ENCODE results near the gene APH1B. TPM values are rescaled to one million over a fixed set of nuclear protein-coding genes. Genes with fewer than 3 reads are reported as not detected.

Gene APH1B
- total and polyA plus RNA-seq, 12 donors: 1.7 to 11.4 (median 7.4) TPM

DNA sequence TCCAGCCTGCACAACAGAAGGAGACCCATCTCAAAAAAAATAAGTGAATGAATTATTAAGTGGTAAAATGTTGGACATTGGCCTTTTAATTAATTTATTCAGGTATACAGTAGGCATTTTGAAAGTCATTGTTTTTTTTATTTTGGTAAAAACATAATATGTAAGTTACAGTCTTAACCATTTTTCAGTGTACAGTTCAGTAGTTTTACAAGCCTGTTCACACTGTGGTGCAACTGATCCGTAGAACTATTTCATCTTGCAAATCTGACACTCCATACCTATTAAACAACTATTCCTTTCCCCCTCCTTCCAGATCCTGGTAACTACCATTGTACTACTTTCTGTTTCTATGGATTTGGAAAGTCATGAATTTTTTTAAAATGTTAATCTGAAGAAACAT, 36.1 kb upstream of the APH1B start:
- WGBS, 2 donors: 98 to 100% methylated on average over 1 of the region's 1 CpG
- intact Hi-C loops (cut with DNase I): loop anchor here in 1 of 10 donors (10.0 kb wide), 1 partner anchor 47 kb away; no protein-coding TSS in a partner anchor
- Histone ChIP-seq H3K9me3 (peaks cover 0 to 9% (median 0%) of the 10 kb centered on the region in 11 donors), H3K27me3 (no peaks in the 10 kb centered on the region), H3K27ac (no peak overlapping the region), H3K4me3 (no peak overlapping the region), H3K4me1 (peaks cover 4 to 77% (median 37%) of the 10 kb centered on the region in 9 donors), H3K36me3 (peaks cover 0 to 18% (median 0%) of the 10 kb centered on the region in 9 donors)
- no peak for ATAC-seq
- TF ChIP-seq, protein P1, sequence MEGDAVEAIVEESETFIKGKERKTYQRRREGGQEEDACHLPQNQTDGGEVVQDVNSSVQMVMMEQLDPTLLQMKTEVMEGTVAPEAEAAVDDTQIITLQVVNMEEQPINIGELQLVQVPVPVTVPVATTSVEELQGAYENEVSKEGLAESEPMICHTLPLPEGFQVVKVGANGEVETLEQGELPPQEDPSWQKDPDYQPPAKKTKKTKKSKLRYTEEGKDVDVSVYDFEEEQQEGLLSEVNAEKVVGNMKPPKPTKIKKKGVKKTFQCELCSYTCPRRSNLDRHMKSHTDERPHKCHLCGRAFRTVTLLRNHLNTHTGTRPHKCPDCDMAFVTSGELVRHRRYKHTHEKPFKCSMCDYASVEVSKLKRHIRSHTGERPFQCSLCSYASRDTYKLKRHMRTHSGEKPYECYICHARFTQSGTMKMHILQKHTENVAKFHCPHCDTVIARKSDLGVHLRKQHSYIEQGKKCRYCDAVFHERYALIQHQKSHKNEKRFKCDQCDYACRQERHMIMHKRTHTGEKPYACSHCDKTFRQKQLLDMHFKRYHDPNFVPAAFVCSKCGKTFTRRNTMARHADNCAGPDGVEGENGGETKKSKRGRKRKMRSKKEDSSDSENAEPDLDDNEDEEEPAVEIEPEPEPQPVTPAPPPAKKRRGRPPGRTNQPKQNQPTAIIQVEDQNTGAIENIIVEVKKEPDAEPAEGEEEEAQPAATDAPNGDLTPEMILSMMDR (IDR thresholded peaks at IDR 0.05): no peak
- DNase-seq: no peak

DNA sequence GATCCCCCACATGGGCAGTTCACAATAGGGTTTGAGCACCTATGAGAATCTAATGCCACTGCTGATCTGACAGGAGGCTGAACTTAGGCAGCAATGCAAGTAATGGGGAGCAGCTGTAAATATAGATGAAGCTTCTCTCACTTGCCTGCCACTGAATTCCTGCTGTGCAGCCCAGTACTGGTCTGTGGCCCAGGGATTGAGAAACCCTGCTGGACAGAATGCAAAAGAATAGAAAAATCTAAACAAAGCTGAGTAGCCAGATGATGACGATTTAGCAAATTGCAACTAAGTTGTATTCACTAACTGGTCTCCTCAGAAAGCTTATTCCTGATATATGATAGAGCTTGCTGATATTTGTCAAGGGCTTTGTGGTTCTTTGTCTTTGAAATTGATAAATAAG, 34.3 kb upstream of the APH1B start:
- Histone ChIP-seq H3K4me3 (no peak overlapping the region), H3K9me3 (peaks cover 0 to 9% (median 0%) of the 10 kb centered on the region in 11 donors), H3K27me3 (no peaks in the 10 kb centered on the region), H3K4me1 (peaks cover 4 to 77% (median 39%) of the 10 kb centered on the region in 9 donors), H3K36me3 (peaks cover 0 to 23% (median 0%) of the 10 kb centered on the region in 9 donors), H3K27ac (peak overlapping the region in 4 of 10 donors; percentile 29 to 80 (median 72))
- WGBS, 2 donors: 76 to 88% methylated on average over 1 of the region's 1 CpG
- TF ChIP-seq, protein P1 (IDR thresholded peaks at IDR 0.05): no peak
- ATAC-seq (peak in 5 of 8 donors; percentile 33 to 66 (median 49)), DNase-seq (peak in 1 of 2 donors; percentile 19)
- intact Hi-C loops (cut with DNase I): loop anchor here in 1 of 10 donors (10.0 kb wide), 1 partner anchor 48 kb away; no protein-coding TSS in a partner anchor

DNA sequence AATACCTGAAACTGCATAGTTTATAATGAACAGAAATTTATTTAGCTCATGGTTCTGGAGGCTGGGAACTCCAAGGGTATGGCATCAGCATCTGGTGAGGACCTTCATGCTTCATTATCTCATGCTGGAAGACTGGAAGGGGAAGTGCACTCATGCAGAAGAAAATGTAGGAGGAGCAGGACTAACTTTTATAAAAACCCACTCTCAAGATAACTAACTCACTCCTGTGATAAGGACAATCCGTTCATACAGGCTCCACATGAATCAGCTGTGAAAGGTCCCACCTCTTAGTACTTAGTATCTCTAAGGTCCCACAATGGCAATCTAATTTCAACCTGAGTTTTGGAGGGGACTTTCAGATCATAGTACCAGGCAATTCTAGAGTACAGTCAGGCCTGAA, 33.6 kb upstream of the APH1B start:
- intact Hi-C loops (cut with DNase I): loop anchor here in 1 of 10 donors (10.0 kb wide), 1 partner anchor 49 kb away; no protein-coding TSS in a partner anchor
- WGBS, 2 donors: 64 to 81% methylated on average over 1 of the region's 1 CpG
- peak overlapping the region in 9 of 10 donors; percentile 18 to 80 (median 58) for H3K27ac ChIP-seq
- TF ChIP-seq, protein P1 (IDR thresholded peaks at IDR 0.05): no peak
- DNase-seq: no peak
- H3K9me3 ChIP-seq: peaks cover 0 to 9% (median 0%) of the 10 kb centered on the region in 11 donors
- H3K4me1 ChIP-seq: peaks cover 2 to 70% (median 32%) of the 10 kb centered on the region in 9 donors
- peaks cover 0 to 28% (median 0%) of the 10 kb centered on the region in 9 donors for H3K36me3 ChIP-seq
- H3K4me3 ChIP-seq: no peak overlapping the region
- no peaks in the 10 kb centered on the region for H3K27me3 ChIP-seq
- no peak for ATAC-seq

DNA sequence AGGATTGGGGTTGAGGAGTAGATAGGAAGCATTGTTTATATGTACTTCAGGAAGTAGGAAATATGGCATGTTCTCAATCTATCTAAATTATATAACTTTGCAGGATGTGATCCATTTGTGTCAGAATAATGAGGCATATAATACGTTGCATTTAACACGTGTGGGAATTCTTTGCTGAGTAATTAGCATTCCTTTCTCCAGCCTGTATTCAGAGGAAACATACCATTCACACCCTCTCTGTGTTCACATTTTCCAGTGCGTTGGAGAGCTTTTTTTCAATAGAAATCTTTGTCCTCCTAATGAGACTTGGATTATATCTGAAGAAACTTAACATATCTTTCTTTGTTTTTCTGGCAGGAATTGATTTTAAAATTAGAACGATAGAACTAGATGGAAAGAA, 33.0 kb upstream of the APH1B start:
- no peaks in the 10 kb centered on the region for H3K27me3 ChIP-seq
- peaks cover 0 to 64% (median 29%) of the 10 kb centered on the region in 9 donors for H3K4me1 ChIP-seq
- no peak for DNase-seq
- H3K36me3 ChIP-seq: peaks cover 0 to 31% (median 0%) of the 10 kb centered on the region in 9 donors
- peak in 6 of 8 donors; percentile 32 to 83 (median 55) for ATAC-seq
- H3K9me3 ChIP-seq: peaks cover 0 to 9% (median 0%) of the 10 kb centered on the region in 11 donors
- no peak overlapping the region for H3K4me3 ChIP-seq
- 37 to 40% methylated on average over 4 of the region's 4 CpGs for WGBS, 2 donors
- TF ChIP-seq, protein P1 (IDR thresholded peaks at IDR 0.05): no peak
- H3K27ac ChIP-seq: peak overlapping the region in 9 of 10 donors; percentile 18 to 80 (median 63)
- intact Hi-C loops (cut with DNase I): loop anchor here in 1 of 10 donors (10.0 kb wide), 1 partner anchor 50 kb away; no protein-coding TSS in a partner anchor
